SK-N-SH (cell line): ENCODE results near the gene ZNF81.

Experiments used
- MXI1 ChIP-seq: IDR thresholded peaks from 2 replicates; pipeline ENCODE4 v1.6.1; 2012; ENCODE audit warnings: mild to moderate bottlenecking, low read depth, low read length, improper control_type of control experiment
- TAF1 ChIP-seq: IDR thresholded peaks from 2 replicates; pipeline ENCODE4 v1.6.1; 2012; ENCODE audit warnings: low read depth, mild to moderate bottlenecking, low read length, moderate library complexity, borderline replicate concordance
- YY1 ChIP-seq: IDR thresholded peaks from 2 replicates; pipeline ENCODE4 v1.4.0; 2012; ENCODE audit warnings: low read depth, mild to moderate bottlenecking
- TF ChIP-seq, protein P1 (sequence below): IDR thresholded peaks from 2 replicates; pipeline ENCODE4 v1.4.0; 2012; ENCODE audit warnings: low read depth, borderline replicate concordance
- TF ChIP-seq, protein P2 (sequence below): fragments of 200-600 bp; sonication (generic); IDR thresholded peaks from 2 replicates; pipeline ENCODE4 v1.6.1; 2017; ENCODE audit warnings: antibody characterized with exemption, mild to moderate bottlenecking, moderate library complexity
- TF ChIP-seq, protein P3 (sequence below): IDR thresholded peaks from 2 replicates; pipeline ENCODE4 v1.4.0; 2012; ENCODE audit warnings: low read depth, borderline replicate concordance

DNA sequence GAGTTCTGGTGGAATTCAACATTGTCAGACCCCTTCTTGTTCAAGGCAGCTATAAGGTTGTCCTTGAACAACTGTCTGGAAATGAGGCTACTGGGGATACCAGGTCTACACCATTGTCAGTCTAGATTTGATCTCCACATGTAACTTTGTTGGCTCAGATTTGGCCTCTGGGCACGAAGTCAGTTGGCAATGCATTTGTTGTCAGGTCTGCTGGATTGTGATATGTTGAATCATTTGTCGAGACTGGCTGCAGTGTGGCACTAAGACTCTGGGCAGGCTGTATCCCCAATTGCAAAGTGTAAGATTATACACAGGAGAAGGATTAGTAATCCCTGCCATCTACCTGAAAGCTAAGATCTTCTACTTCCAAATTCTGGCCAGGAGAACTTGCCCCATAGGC, 26.5 kb downstream of the ZNF81 start:
- TF ChIP-seq, protein P1, sequence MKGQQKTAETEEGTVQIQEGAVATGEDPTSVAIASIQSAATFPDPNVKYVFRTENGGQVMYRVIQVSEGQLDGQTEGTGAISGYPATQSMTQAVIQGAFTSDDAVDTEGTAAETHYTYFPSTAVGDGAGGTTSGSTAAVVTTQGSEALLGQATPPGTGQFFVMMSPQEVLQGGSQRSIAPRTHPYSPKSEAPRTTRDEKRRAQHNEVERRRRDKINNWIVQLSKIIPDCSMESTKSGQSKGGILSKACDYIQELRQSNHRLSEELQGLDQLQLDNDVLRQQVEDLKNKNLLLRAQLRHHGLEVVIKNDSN: no peak
- TF ChIP-seq, protein P2, sequence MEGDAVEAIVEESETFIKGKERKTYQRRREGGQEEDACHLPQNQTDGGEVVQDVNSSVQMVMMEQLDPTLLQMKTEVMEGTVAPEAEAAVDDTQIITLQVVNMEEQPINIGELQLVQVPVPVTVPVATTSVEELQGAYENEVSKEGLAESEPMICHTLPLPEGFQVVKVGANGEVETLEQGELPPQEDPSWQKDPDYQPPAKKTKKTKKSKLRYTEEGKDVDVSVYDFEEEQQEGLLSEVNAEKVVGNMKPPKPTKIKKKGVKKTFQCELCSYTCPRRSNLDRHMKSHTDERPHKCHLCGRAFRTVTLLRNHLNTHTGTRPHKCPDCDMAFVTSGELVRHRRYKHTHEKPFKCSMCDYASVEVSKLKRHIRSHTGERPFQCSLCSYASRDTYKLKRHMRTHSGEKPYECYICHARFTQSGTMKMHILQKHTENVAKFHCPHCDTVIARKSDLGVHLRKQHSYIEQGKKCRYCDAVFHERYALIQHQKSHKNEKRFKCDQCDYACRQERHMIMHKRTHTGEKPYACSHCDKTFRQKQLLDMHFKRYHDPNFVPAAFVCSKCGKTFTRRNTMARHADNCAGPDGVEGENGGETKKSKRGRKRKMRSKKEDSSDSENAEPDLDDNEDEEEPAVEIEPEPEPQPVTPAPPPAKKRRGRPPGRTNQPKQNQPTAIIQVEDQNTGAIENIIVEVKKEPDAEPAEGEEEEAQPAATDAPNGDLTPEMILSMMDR: no peak
- no peak for TF ChIP-seq YY1
- no peak for TF ChIP-seq TAF1
- TF ChIP-seq, protein P3, sequence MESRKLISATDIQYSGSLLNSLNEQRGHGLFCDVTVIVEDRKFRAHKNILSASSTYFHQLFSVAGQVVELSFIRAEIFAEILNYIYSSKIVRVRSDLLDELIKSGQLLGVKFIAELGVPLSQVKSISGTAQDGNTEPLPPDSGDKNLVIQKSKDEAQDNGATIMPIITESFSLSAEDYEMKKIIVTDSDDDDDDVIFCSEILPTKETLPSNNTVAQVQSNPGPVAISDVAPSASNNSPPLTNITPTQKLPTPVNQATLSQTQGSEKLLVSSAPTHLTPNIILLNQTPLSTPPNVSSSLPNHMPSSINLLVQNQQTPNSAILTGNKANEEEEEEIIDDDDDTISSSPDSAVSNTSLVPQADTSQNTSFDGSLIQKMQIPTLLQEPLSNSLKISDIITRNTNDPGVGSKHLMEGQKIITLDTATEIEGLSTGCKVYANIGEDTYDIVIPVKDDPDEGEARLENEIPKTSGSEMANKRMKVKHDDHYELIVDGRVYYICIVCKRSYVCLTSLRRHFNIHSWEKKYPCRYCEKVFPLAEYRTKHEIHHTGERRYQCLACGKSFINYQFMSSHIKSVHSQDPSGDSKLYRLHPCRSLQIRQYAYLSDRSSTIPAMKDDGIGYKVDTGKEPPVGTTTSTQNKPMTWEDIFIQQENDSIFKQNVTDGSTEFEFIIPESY: no peak
- no peak for TF ChIP-seq MXI1
